ENCODE data around the gene ZFYVE21.

The ZFYVE21 gene

GRCh38 chr14:103705504-103706284, 9.9 kb upstream of the ZFYVE21 start:
- DNase-seq (ENCODE audit: low read depth): no peak

GRCh38 chr14:103706551-103707328, 8.9 kb upstream of the ZFYVE21 start:
- DNase-seq (ENCODE audit: low read depth): no peak

GRCh38 chr14:103707329-103708263, 8.0 kb upstream of the ZFYVE21 start:
- DNase-seq (ENCODE audit: low read depth): no peak

GRCh38 chr14:103708750-103709187, 6.8 kb upstream of the ZFYVE21 start:
- no peak for DNase-seq (ENCODE audit: low read depth)

GRCh38 chr14:103709814-103710213, 5.8 kb upstream of the ZFYVE21 start:
- DNase-seq (ENCODE audit: low read depth): no peak

- DNase-seq (ENCODE audit: low read depth): no peak
These were observed 4.7 kb upstream of the ZFYVE21 start for GRCh38 chr14:103710771-103711377.

GRCh38 chr14:103711516-103712431, 3.8 kb upstream of the ZFYVE21 start:
- DNase-seq (ENCODE audit: low read depth): no peak

GRCh38 chr14:103712633-103713247, 2.9 kb upstream of the ZFYVE21 start:
- DNase-seq (ENCODE audit: low read depth): no peak

GRCh38 chr14:103713304-103714062, 2.1 kb upstream of the ZFYVE21 start:
- DNase-seq (ENCODE audit: low read depth): no peak

GRCh38 chr14:103714063-103714724, 1.4 kb upstream of the ZFYVE21 start:
- DNase-seq (ENCODE audit: low read depth): no peak

GRCh38 chr14:103716091-103716801, 636 bp downstream of the ZFYVE21 start:
- DNase-seq (ENCODE audit: low read depth): no peak

GRCh38 chr14:103716899-103717411, 1.3 kb downstream of the ZFYVE21 start:
- DNase-seq (ENCODE audit: low read depth): no peak

- DNase-seq (ENCODE audit: low read depth): no peak
These were observed 3.0 kb downstream of the ZFYVE21 start for GRCh38 chr14:103718572-103718971.

- DNase-seq (ENCODE audit: low read depth): no peak
These were observed 4.1 kb downstream of the ZFYVE21 start for GRCh38 chr14:103719751-103720150.

GRCh38 chr14:103721334-103722120, 5.9 kb downstream of the ZFYVE21 start:
- DNase-seq (ENCODE audit: low read depth): no peak

GRCh38 chr14:103723748-103724081, 8.1 kb downstream of the ZFYVE21 start:
- DNase-seq (ENCODE audit: low read depth): no peak

GRCh38 chr14:103724116-103724515, 8.5 kb downstream of the ZFYVE21 start:
- DNase-seq (ENCODE audit: low read depth): no peak

All from HS-27A (cell line).